Activated effector memory CD4-positive, alpha-beta T cell treated with Interleukin-2 at 50 U/mL for 16 hours (primary cell): ENCODE measurements around the gene OR52N1.

Experiments
- DNase-seq: peaks from one replicate; pipeline ENCODE4 v3.0.0-alpha.2; 2020

OR52N1 gene

DNA sequence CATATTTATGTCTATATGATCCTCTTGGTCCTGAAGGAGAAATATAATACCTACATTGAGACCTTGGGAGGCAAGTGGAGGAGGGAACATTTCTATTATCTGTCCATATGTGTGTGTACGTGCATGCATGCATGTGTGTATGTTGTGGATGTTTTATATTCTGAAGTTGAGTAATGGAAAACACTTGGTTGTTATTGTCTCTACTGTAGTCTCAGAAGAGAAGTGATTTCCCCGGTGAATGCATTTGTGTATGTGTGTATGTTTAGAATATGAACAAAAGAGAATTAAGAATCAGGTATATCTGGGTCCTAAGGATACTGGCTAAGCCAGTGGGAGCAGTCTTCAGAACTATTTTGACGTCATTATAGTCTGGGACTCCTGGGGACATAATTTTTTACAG lies at the start of gene OR52N1:
Gene OR52N1, minus strand, starts transcription at position 101 of the 400 bp plus-strand sequence. CDS start 2,449 bp downstream, outside the sequence.
- no peak for DNase-seq

- no peak for DNase-seq
Observed at GRCh38 chr11:5837695-5838094, 46.6 kb upstream of the OR52N1 start.

DNA sequence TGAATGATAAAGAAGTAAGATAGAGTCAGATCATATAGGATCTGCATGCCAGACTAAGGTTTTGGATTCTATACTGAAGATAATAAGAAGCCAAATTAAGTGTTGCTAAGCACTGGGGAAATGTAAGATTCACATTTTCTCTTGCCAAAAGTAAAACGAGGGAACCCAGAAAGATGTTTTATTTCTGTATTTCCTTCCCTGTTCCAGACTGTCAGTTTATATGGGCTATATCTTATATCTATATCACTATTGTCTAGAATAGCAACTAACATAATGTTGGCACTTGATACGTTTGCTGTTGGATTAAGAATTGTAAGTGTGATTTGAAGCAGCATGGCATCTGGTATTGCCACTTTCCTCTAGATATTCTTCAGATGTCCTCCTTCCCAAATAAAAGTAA lies 42.4 kb upstream of the OR52N1 start:
- DNase-seq, result no peak

DNA sequence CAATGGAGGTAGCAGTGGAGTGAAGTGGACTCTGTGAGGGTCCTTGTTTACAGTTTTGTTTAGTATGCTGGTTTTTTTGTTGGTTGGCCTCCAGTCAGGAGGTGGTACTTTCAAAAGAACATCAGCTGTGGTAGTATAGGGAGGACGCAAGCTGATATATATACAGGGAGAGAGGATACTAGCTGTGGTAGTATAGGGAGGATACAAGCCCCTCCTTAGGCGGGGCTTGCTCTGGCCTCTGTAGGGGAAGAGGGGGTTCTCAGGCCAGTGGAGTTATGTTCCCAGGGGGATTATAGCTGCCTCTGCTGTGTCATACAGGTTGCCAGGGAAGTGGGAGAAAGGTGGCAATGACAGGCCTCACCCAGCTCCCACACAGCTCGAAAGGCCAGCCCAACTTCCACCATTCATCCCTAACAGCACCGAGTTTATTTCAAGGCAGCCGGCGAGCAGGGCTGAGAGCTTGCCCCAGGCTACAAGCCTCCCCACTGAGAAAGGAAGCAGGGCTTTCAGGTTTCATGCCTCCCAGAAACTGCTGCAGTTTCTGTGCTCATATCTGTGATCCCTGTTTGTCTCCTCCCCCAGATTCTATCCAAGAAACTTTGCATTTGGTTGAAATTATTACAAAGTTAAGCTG lies 40.2 kb upstream of the OR52N1 start:
- DNase-seq, result no peak

- DNase-seq, result no peak
Observed at GRCh38 chr11:5818245-5818886, 27.3 kb upstream of the OR52N1 start.

GRCh38 chr11:5815534-5815933 lies 24.5 kb upstream of the OR52N1 start:
- DNase-seq, result no peak

- DNase-seq, result no peak
Observed at GRCh38 chr11:5809905-5810795, 19.1 kb upstream of the OR52N1 start.

- no peak for DNase-seq
Observed at GRCh38 chr11:5809122-5809519, 18.1 kb upstream of the OR52N1 start.

DNA sequence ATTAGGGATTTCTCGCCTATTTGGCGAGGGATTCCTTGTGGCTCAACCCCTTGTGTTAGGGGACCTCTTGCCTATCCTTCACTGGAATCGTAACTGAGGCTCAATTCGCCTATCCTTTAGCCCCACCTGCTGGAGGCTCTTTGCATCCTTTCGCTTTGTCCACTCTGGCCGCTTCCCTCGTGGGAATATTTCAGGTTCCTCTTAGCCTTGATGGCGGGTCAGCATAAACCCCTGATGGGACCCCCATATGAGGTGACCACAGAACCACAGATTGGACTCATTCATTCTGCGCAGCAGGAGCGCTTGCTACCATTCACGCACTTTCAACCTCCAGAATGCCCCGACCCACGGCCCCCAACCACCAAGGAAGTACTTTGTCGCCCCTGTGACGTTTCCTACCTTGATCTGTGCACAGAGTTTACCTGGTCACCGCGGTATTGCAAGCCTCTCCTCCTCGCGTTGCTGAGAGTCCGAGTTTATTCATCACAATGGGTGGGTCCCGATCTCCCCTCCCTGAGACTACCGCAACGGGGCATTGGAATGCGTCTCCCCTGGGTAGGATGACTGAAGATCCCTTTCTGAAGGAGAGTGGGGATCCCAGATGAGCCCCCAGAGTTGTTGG lies 17.5 kb upstream of the OR52N1 start, which contains the start of gene OR52N2:
Gene OR52N2, plus strand, starts transcription at position 425 of the 622 bp plus-strand sequence. CDS start 11,412 bp downstream, outside the sequence.
- peak; percentile 53 for DNase-seq

DNA sequence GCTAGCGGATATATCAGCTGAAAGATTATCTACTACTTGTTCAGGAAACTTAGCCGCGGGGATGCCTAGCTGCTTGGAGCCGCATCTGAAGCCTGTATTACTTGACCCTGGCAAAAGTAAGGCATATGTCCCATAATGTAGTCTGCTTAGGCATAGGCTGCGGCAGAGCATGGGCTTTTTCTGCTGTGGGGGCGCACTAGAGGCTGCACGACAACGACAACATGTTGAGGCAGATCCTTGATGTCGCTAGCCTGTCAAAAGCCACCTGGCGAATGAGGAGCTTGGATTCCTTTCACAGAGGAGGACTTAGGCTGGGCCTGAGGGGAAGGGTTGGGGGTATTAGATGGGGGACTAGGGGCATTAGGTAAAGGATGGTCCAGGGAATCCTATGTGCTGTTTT lies 16.5 kb upstream of the OR52N1 start:
- DNase-seq, result no peak

- DNase-seq, result no peak
Observed at GRCh38 chr11:5803982-5804381, 12.9 kb upstream of the OR52N1 start.

DNA sequence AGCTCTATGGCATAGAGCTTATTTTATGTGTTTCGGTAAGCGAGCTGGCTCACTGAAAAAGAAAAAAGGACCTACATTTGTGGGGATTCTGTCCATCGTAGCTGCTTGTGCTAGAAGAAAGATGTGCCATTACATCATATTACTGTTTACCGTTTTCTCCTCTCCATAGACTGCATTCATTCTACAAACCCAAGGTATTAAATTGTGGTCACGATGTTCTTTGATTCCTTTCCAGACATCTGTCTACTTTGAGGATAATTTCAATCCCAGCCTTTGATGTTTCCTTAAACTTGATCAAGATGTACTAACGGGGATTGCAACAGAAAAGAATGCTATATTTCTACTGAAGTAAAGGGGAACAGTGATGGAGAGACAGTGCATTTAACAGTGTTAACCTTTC lies 5.5 kb upstream of the OR52N1 start:
- DNase-seq, result no peak

- DNase-seq, result no peak
Observed at GRCh38 chr11:5783255-5783654, 7.8 kb downstream of the OR52N1 start, which contains the start of gene OR52N5. TSS of gene OR52N5 (minus strand) at chr11:5783355. CDS start at chr11:5778634, 4,721 bp downstream.

DNA sequence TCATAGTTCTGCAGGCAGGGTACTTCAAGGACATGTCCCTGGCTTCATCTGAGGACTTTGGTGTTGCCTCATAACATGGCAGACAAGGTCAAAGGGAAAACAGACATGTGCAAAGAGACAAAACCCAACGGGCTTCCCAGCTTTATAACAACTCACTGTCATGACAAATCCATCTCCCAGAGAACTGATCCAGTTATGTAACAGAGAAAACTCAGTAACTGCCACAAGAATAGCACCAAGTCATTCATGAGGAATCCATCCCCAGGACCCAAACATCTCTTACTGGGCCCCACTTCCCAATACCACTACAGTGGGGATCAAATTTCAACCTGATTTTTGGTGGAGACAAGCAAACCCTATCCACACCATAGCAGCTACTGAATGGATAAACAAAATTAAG lies 24.0 kb downstream of the OR52N1 start:
- no peak for DNase-seq

DNA sequence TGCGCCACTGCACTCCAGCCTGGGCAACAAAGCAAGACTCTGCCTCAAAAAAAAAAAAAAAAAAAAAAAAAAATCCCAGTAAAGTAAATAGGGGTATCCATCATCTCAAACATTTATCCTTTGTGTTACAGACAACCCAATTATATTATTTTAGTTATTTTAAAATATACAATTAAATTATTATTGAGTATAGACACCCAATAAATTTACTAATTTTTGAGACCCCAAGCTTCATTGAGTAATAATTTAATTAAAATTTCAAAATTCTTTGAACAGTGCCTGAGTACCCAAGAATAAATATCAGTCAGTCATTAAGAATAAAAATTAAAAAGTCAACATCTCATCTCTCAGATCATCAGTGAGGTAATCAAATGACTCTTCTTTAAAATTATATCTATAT lies 37.1 kb downstream of the OR52N1 start, which contains the start of gene OR52N4:
Gene OR52N4, plus strand, starts transcription at position 301 of the 400 bp plus-strand sequence. CDS start 498 bp downstream, outside the sequence.
- no peak for DNase-seq

- no peak for DNase-seq
Observed at GRCh38 chr11:5749836-5750235, 41.2 kb downstream of the OR52N1 start.

- no peak for DNase-seq
Observed at GRCh38 chr11:5746614-5747013, 44.5 kb downstream of the OR52N1 start.

GRCh38 chr11:5738431-5738830 lies 52.6 kb downstream of the OR52N1 start:
- DNase-seq, result no peak

DNA sequence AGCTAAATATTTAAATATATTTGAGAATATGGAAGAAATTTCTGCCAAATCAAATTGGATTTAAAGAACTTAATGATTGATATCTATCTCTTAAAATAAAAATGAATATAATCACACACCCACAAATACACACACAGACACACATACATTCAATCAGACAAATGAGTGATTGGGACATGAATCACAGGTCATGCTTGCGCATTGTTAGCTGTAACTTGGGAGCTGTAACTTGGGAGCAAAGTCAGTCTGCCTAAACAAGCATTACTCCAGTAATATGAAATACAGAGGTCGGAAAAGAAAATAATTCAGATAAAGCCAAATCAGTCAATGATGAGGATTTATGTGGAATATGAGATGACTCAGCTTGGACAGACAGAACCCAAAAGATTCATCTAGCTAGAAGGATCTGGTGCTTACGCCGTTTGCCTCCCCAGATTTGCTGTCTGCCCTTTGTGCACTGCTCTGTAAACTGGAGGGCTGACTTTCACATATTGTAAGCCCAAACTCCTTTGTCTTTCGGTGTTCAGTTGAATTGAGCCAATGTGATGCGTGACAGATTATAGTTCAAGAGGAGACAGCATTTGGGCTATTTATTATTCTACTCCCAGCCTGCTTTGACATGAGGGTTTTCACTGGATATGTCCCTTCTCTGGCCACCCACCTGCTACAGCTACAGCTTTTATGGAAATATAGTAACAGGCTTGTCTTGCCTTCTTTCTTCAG lies 53.2 kb downstream of the OR52N1 start:
- DNase-seq, result no peak

GRCh38 chr11:5737091-5737490 lies 54.0 kb downstream of the OR52N1 start:
- DNase-seq, result no peak
